Measurements from ENCODE around the gene DTHD1. TPM values are rescaled to one million over a fixed set of nuclear protein-coding genes. Genes with fewer than 3 reads are reported as not detected.
A peak's percentile ranks its signal among the peaks of the same experiment; 100 is the strongest.

Gene DTHD1
- polyA plus RNA-seq, 3 donors: not detected

GRCh38 chr4:36325926-36326325 is 44.5 kb downstream of the DTHD1 start:
- Histone ChIP-seq H3K79me2 (ENCODE audit: insufficient read depth, low read length) (no peaks in the 10 kb centered on the region), H3K36me3 (replicated peaks in 1 of 2; ENCODE audit: control insufficient read depth in 1 of 2, insufficient read depth in 2 of 2, low read length in 2 of 2) (no peaks in the 10 kb centered on the region), H3K27ac (ENCODE audit: low read depth in 1 of 2, low read length in 2 of 2) (peak overlapping the region; percentile 48 to 88), H2AFZ (ENCODE audit: insufficient read depth, low read depth, low read length, poor library complexity, severe bottlenecking) (no peak overlapping the region), H3K4me3 (replicated peaks in 1 of 3; ENCODE audit: low read depth in 2 of 3, low read length in 3 of 3) (peak overlapping the region in 1 of 3 experiments; percentile 42), H4K20me1 (ENCODE audit: insufficient read depth, low read length) (no peaks in the 10 kb centered on the region), H3K4me1 (ENCODE audit: control insufficient read depth in 1 of 2, insufficient read depth in 2 of 2, low read length in 2 of 2) (peaks cover 75 to 80% of the 10 kb centered on the region in 2 donors), H3K4me2 (replicated peaks; ENCODE audit: extremely low read depth, low read length, poor library complexity, severe bottlenecking) (peak overlapping the region; percentile 47), H3K9ac (ENCODE audit: insufficient read depth, low read length, poor library complexity, severe bottlenecking) (no peak overlapping the region), H3K27me3 (ENCODE audit: control insufficient read depth in 2 of 2, insufficient read depth in 2 of 2, low read length in 2 of 2) (no peaks in the 10 kb centered on the region), H3K9me3 (replicated peaks in 1 of 2; ENCODE audit: control insufficient read depth in 1 of 2, insufficient read depth in 1 of 2, low read length in 2 of 2) (no peaks in the 10 kb centered on the region)
- Mint-ChIP-seq H3K4me1 (peaks cover 75% of the 10 kb centered on the region), H3K9me3 (no peaks in the 10 kb centered on the region), H3K27me3 (ENCODE audit: low read depth in 3 of 3) (peaks cover 0 to 2% (median 1%) of the 10 kb centered on the region in 3 donors), H3K36me3 (no peaks in the 10 kb centered on the region), H3K4me3 (peak overlapping the region in 1 of 2 donors; percentile 47), H3K27ac (peak overlapping the region; percentile 86 to 95 (median 92))
- TF ChIP-seq CTCF (IDR thresholded peaks at IDR 0.05): no peak
- intact Hi-C loops (cut with micrococcal nuclease): loop anchor here in 1 of 2 donors (10.0 kb wide), 1 partner anchor 81 kb away; the partner anchor contains the start of gene ARAP2
- peak in 1 of 3 donors; percentile 51 for DNase-seq
- 64% methylated on average over 3 of the region's 3 CpGs for WGBS (ENCODE audit: insufficient coverage)

- intact Hi-C loops (cut with micrococcal nuclease): loop anchor here in 1 of 2 donors (10.0 kb wide), 1 partner anchor 82 kb away; the partner anchor contains the start of gene ARAP2
Measured at GRCh38 chr4:36326476-36327029, 45.1 kb downstream of the DTHD1 start.

More at GRCh38 chr4:36326476-36327029, 45.1 kb downstream of the DTHD1 start:
- H2AFZ ChIP-seq (ENCODE audit: insufficient read depth, low read depth, low read length, poor library complexity, severe bottlenecking): no peak overlapping the region
- no peaks in the 10 kb centered on the region for H3K79me2 ChIP-seq (ENCODE audit: insufficient read depth, low read length)
- H3K27me3 ChIP-seq (ENCODE audit: control insufficient read depth in 2 of 2, insufficient read depth in 2 of 2, low read length in 2 of 2): no peaks in the 10 kb centered on the region
- H3K27ac ChIP-seq (ENCODE audit: low read depth in 1 of 2, low read length in 2 of 2): peak overlapping the region in 1 of 2 donors; percentile 62
- Mint-ChIP-seq H3K27me3 (ENCODE audit: low read depth in 3 of 3) (peaks cover 0 to 2% (median 1%) of the 10 kb centered on the region in 3 donors), H3K36me3 (no peaks in the 10 kb centered on the region), H3K9me3 (no peaks in the 10 kb centered on the region), H3K27ac (peak overlapping the region in 4 of 7 donors; percentile 18 to 78 (median 23)), H3K4me3 (no peak overlapping the region), H3K4me1 (peaks cover 69% of the 10 kb centered on the region)
- H3K9me3 ChIP-seq (replicated peaks in 1 of 2; ENCODE audit: control insufficient read depth in 1 of 2, insufficient read depth in 1 of 2, low read length in 2 of 2): no peaks in the 10 kb centered on the region
- no peak overlapping the region for H3K4me3 ChIP-seq (replicated peaks in 1 of 3; ENCODE audit: low read depth in 2 of 3, low read length in 3 of 3)
- no peak overlapping the region for H3K9ac ChIP-seq (ENCODE audit: insufficient read depth, low read length, poor library complexity, severe bottlenecking)
- peaks cover 69 to 74% of the 10 kb centered on the region in 2 donors for H3K4me1 ChIP-seq (ENCODE audit: control insufficient read depth in 1 of 2, insufficient read depth in 2 of 2, low read length in 2 of 2)
- 100% methylated on average over 3 of the region's 4 CpGs for WGBS (ENCODE audit: insufficient coverage)
- peak overlapping the region; percentile 11 for H3K4me2 ChIP-seq (replicated peaks; ENCODE audit: extremely low read depth, low read length, poor library complexity, severe bottlenecking)
- H4K20me1 ChIP-seq (ENCODE audit: insufficient read depth, low read length): no peaks in the 10 kb centered on the region
- no peaks in the 10 kb centered on the region for H3K36me3 ChIP-seq (replicated peaks in 1 of 2; ENCODE audit: control insufficient read depth in 1 of 2, insufficient read depth in 2 of 2, low read length in 2 of 2)
- DNase-seq: peak in 2 of 3 donors; percentile 47 to 80
- no peak for TF ChIP-seq CTCF (IDR thresholded peaks at IDR 0.05)
